Activated effector memory CD4-positive, alpha-beta T cell treated with Interleukin-2 at 50 U/mL for 16 hours (primary cell): ENCODE data around the gene C20orf144.

ENCODE experiments used
- DNase-seq: peaks from one replicate; pipeline ENCODE4 v3.0.0-alpha.2; 2020

The C20orf144 gene

GRCh38 chr20:33650111-33650752, 11.9 kb upstream of the C20orf144 start:
- no peak for DNase-seq

GRCh38 chr20:33650753-33651561, 11.2 kb upstream of the C20orf144 start:
- no peak for DNase-seq

GRCh38 chr20:33651562-33652048, 10.5 kb upstream of the C20orf144 start:
- DNase-seq, result no peak

- no peak for DNase-seq
Measured at GRCh38 chr20:33653218-33653899, 8.8 kb upstream of the C20orf144 start.

- DNase-seq, result no peak
Measured at GRCh38 chr20:33653900-33654596, 8.1 kb upstream of the C20orf144 start.

- no peak for DNase-seq
Measured at GRCh38 chr20:33654680-33655161, 7.4 kb upstream of the C20orf144 start.

GRCh38 chr20:33655164-33655563, 7.0 kb upstream of the C20orf144 start:
- DNase-seq, result no peak

- DNase-seq, result no peak
Measured at GRCh38 chr20:33656010-33656782, 5.9 kb upstream of the C20orf144 start.

GRCh38 chr20:33656783-33657703, 5.1 kb upstream of the C20orf144 start:
- DNase-seq, result no peak

GRCh38 chr20:33657704-33658095, 4.4 kb upstream of the C20orf144 start:
- DNase-seq, result no peak

GRCh38 chr20:33658510-33658909, 3.6 kb upstream of the C20orf144 start:
- DNase-seq, result no peak

- no peak for DNase-seq
Measured at GRCh38 chr20:33658929-33659328, 3.2 kb upstream of the C20orf144 start.

- DNase-seq, result no peak
Measured at GRCh38 chr20:33659341-33660034, 2.6 kb upstream of the C20orf144 start.

- no peak for DNase-seq
Measured at GRCh38 chr20:33660035-33660684, 2.0 kb upstream of the C20orf144 start.

- no peak for DNase-seq
Measured at GRCh38 chr20:33660685-33661058, 1.5 kb upstream of the C20orf144 start.

GRCh38 chr20:33663161-33664084, 1.3 kb downstream of the C20orf144 start:
- peak; percentile 79 for DNase-seq

- no peak for DNase-seq
Measured at GRCh38 chr20:33664085-33664761, 2.1 kb downstream of the C20orf144 start.

- DNase-seq, result no peak
Measured at GRCh38 chr20:33664762-33665144, 2.6 kb downstream of the C20orf144 start.
